GM19463 (cell line): ENCODE data around the gene AFP.

ENCODE experiments used
- ATAC-seq: cut with Tn5 transposase; IDR thresholded peaks from one replicate; pipeline ENCODE4 v1.9.1; 2021; ENCODE audit warnings: mild to moderate bottlenecking, moderate library complexity; ENCODE audit not compliant: unreplicated experiment

The AFP gene

DNA sequence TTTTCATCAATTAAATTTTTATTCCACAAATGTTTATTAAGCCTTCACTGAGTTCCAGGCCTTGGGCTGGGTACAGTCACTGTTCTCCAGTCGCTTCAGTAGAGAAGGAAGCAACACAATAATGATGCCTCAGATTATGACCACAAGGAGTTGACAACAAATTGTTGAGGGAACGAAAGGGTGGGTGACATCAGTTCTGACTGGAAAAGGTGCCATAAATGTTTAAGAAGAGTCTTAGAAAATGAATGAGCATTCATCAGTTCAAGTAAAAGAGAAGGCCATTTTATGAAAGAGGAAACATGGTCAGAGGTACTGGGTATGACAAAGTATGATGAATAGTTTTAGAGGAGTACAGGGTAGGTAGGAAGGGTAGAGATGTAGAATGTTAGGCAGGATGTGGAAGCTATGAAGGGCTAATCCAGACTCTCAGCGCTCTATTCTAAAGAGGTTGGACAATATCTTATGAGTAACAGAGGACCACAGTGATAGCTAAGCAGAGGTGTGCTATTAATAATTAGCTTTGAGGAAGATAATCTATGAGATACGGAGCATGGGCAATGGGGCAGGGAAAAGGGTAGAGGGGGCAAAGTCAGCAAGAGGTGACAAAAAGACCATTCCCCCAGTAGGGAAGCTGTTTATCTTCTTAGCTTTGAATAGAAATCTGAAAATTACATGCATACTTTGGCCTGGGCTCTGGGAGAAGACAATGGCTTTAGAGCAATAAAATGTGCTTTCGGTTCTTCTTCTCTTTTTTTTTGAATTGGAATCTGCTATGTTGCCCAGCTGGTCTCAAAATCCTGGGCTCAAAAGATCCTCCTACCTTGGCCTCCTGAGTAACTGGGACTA is 20.4 kb downstream of the AFP start:
- no peak for ATAC-seq

DNA sequence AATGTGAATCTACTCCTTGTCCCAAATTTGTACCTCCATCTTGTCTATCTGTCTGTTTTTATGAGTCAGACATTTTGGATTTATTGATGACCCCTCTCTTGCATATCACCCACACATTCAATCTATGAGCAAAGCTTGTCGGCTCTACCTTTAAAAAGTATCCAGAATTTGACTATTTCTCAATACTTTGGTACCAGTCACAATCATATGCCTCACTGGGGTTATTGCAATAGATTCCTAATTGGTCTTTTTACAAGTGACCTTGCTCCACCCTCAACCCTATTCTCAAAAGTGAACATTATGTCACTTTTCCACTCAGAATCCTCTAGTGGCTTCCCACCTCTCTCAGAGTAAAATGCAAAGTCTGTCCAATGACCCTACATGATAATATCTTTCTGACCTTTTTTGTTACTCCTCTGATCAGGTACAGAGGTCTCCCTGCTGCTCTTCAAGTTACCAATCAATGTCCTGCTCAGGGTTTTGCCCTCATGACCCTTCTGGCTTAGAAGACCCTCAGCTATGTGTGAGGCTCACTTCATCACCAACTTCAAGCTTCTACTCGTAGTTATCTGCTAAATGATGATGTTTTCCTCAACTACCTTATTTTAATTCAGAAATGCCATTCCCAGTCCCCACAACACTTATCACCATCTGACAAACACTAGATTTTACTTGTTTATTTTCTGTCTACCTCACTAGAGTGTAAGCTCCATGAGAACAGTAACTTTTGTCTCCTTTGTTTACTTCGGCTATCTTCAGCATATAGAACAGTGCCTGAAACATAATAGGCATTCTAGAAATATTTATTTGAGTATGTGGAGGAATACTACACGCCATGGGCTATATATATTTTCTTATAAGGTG is 22.4 kb downstream of the AFP start:
- no peak for ATAC-seq

GRCh38 chr4:73459048-73459421 is 23.0 kb downstream of the AFP start:
- no peak for ATAC-seq

GRCh38 chr4:73460913-73461522 is 25.0 kb downstream of the AFP start:
- no peak for ATAC-seq

DNA sequence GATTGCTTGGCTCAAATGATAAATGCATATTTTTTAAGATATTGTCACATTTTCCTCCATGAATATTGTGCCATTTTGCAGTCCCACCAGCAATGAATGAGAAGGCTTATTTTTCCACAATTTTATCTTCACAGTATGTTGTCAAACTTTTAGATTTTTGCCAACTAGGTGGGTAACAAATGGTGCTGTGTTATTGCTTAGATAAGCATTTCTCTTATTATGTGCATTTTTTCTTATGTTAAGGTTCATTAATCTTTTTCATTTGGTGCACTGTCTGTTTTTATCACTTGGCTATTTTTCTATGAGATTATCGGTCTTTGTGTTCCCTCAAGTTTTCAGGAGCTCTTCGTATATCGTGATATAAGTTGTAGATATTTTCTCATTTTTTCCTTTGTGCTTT is 32.1 kb downstream of the AFP start:
- no peak for ATAC-seq

DNA sequence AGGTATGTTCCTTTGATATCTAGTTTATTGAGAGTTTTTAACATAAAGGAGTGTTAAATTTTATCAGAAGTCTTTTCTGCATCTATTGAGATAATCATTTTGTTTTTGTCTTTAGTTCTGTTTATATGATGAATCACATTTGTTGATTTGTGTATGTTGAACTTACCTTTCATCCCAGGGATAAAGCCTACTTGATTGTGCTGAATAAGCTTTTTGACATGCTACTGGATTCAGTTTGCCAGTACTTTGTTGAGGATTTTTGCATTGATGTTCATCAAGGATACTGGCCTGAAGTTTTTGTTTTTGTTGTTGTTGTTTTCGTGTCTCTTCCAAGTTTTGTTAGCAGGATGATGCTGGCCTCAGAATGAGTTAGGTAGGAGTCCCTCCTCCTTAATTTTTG is 34.7 kb downstream of the AFP start:
- ATAC-seq: no peak

DNA sequence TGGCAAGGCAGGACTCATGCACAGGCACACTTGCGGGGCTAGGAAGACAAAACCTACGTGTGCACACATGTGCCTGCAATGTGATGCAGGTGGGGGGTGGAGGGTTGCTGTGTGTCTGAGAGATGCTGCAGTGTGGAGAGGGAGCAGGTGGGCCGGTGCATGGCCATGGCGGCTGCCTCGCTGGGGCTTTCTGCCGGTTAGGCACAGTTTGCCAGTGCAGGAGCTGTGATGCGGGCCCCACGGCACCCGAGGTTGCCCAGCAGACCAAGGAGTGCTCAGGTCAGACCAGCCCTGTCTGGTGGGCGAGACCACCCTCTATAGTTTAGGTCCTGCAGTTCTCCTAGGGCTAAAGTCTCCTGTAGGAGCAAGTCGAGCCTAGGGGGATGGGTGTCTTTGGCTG is 41.2 kb downstream of the AFP start:
- ATAC-seq: no peak

DNA sequence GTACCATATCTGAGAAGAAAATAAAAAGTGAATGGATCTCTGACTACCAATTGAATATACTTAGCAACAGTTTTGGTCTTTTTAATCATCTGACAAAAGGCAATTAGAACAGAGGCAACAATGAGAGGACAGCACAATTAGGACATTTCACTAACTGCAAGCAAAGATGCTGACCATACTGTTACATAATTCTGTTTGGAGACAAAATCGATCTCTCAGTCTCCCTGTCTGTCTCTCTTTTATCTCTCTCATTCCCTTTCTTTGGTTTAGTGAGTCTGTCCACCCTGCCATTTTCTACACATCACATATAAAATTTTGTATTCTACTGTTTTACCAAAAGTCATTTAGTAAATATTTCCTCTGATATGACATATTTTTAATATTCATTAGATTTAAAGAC is 43.3 kb downstream of the AFP start:
- no peak for ATAC-seq

DNA sequence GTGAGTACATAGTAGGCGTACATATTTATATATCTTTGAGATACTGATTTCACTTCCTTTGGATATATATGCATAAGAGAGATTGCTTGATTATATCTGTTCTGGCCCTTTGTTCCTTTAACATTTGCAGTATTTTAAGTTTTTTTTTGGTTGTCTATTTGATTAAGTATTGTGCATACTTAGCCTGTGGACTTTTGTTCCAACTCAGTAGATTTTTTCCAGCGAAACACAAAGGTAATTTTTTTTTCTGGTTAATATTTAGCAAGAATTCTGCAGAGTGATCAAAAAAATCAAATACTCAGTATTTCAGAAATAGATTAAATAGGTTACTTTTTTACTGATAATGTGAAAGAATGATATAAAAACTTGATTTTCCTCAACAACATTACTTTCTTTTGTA is 45.3 kb downstream of the AFP start, which contains the start of gene AFM:
Gene AFM, plus strand, starts transcription at position 388 of the 400 bp plus-strand sequence. CDS start 31 bp downstream, outside the sequence.
- no peak for ATAC-seq

- no peak for ATAC-seq
Observed at GRCh38 chr4:73485085-73485484, 49.1 kb downstream of the AFP start.

GRCh38 chr4:73485596-73485995 is 49.6 kb downstream of the AFP start:
- ATAC-seq: no peak

DNA sequence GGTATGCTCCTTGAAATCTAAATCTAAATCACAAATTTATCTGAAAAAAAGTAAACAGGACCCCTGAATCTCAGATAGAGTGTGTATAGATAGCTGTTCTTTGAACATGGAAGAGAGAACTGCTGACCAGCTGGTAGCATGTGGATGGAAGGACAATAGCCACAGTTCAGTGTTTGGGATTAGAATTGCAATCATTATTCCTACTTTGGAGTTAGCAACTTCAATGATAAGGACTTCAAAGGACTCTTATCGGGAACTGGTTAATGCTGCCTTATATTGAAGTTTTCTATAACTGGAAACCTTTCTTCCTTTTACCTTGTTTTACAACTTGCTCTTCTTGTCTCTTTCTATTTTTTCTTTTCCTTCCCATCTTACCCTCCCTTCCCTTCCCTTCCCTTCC is 50.5 kb downstream of the AFP start:
- ATAC-seq: no peak

- ATAC-seq: no peak
Observed at GRCh38 chr4:73487233-73487632, 51.2 kb downstream of the AFP start.

- no peak for ATAC-seq
Observed at GRCh38 chr4:73499996-73500765, 64.2 kb downstream of the AFP start.

DNA sequence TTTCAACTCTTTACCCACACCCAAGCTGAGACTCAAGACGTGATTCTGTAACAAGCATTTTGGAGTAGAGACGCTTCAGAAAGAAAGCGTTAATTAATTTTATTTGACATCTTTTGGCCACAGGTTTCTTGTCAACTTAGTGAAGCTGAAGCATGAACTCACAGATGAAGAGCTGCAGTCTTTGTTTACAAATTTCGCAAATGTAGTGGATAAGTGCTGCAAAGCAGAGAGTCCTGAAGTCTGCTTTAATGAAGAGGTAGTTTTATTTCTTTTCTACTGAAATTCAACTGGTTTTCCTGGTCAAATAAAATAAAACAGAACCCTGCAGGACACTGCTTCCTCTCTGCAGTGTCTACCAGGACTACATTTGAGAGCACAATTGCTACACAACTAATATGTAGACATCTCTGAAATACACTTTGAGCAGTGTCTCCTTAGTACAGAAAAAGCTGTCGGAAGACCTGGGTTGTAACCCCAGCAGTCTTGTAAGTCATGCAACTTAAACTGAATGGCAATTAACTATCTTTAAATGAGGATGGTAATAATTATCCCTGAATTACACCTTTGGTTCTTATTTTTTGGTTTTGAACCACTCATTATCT is 65.7 kb downstream of the AFP start:
- no peak for ATAC-seq

GRCh38 chr4:73505567-73505966 is 69.5 kb downstream of the AFP start:
- ATAC-seq: no peak
